GM19455 (cell line): ENCODE results near the gene TPO.

ENCODE experiments used
- ATAC-seq: cut with Tn5 transposase; IDR thresholded peaks from one replicate; pipeline ENCODE4 v1.9.1; 2021; ENCODE audit not compliant: unreplicated experiment

TPO gene

GRCh38 chr2:1518331-1518803 is 105.1 kb downstream of the TPO start:
- ATAC-seq, result no peak

- ATAC-seq, result no peak
Measured at GRCh38 chr2:1518867-1519530, 105.7 kb downstream of the TPO start.

- ATAC-seq, result no peak
Measured at GRCh38 chr2:1521191-1521877, 108.1 kb downstream of the TPO start.

- no peak for ATAC-seq
Measured at GRCh38 chr2:1521878-1522830, 108.9 kb downstream of the TPO start.

- no peak for ATAC-seq
Measured at GRCh38 chr2:1527153-1527992, 114.1 kb downstream of the TPO start.

- no peak for ATAC-seq
Measured at GRCh38 chr2:1528273-1529064, 115.2 kb downstream of the TPO start.

- no peak for ATAC-seq
Measured at GRCh38 chr2:1538663-1539062, 125.4 kb downstream of the TPO start.

GRCh38 chr2:1539441-1539840 is 126.2 kb downstream of the TPO start:
- no peak for ATAC-seq

- no peak for ATAC-seq
Measured at GRCh38 chr2:1539973-1540372, 126.7 kb downstream of the TPO start.

GRCh38 chr2:1540481-1540880 is 127.2 kb downstream of the TPO start:
- no peak for ATAC-seq

GRCh38 chr2:1541040-1541439 is 127.8 kb downstream of the TPO start:
- no peak for ATAC-seq

- no peak for ATAC-seq
Measured at GRCh38 chr2:1541819-1542475, 128.7 kb downstream of the TPO start.

GRCh38 chr2:1542971-1543370 is 129.7 kb downstream of the TPO start:
- no peak for ATAC-seq

- no peak for ATAC-seq
Measured at GRCh38 chr2:1543776-1544477, 130.7 kb downstream of the TPO start.

GRCh38 chr2:1544478-1545069 is 131.3 kb downstream of the TPO start:
- no peak for ATAC-seq

- no peak for ATAC-seq
Measured at GRCh38 chr2:1546023-1546591, 132.8 kb downstream of the TPO start.

- no peak for ATAC-seq
Measured at GRCh38 chr2:1546901-1547300, 133.6 kb downstream of the TPO start.
